Calu3 (cell line): ENCODE data around the gene TMEM217. TPM values are rescaled to one million over a fixed set of nuclear protein-coding genes. Genes with fewer than 3 reads are reported as not detected.

Experiments used
- BruUV-seq: library from RNA; stranded (reverse); fragments of 400-500 nt; replicated peaks from 2 replicates; lab custom pipeline; 2021; lab: Mats Ljungman, UMichigan
- CTCF ChIA-PET: fragments of 300-600 bp; sonication (Branson Sonifier 250); formaldehyde crosslinking; loops from one replicate; lab custom pipeline; 2022; ENCODE audit warnings: antibody characterized with exemption; lab: Charles Lee
- DNase-seq: peaks from one replicate; pipeline ENCODE4 v3.0.0; 2022
- H3K27ac Mint-ChIP-seq: one replicate; pipeline ENCODE4 v1.8.0; 2022; ENCODE audit warnings: mixed read lengths; ENCODE audit not compliant: unreplicated experiment
- H3K27me3 Mint-ChIP-seq: one replicate; pipeline ENCODE4 v1.8.0; 2022; ENCODE audit warnings: mixed read lengths; ENCODE audit not compliant: unreplicated experiment
- H3K36me3 Mint-ChIP-seq: one replicate; pipeline ENCODE4 v1.8.0; 2022; ENCODE audit warnings: mild to moderate bottlenecking, moderate library complexity, mixed read lengths; ENCODE audit not compliant: insufficient read depth, unreplicated experiment
- H3K4me1 Mint-ChIP-seq: one replicate; pipeline ENCODE4 v1.8.0; 2022; ENCODE audit warnings: mild to moderate bottlenecking, low read depth, mixed read lengths; ENCODE audit not compliant: unreplicated experiment
- H3K4me3 Mint-ChIP-seq: one replicate; pipeline ENCODE4 v1.8.0; 2022; ENCODE audit warnings: mild to moderate bottlenecking, low read depth, moderate library complexity, mixed read lengths; ENCODE audit not compliant: unreplicated experiment
- H3K9me3 Mint-ChIP-seq: one replicate; pipeline ENCODE4 v1.8.0; 2022; ENCODE audit warnings: low read depth, mixed read lengths; ENCODE audit not compliant: unreplicated experiment
- CTCF ChIP-seq: fragments of 200-600 bp; IDR thresholded peaks from one replicate; pipeline ENCODE4 v1.8.0; 2022; ENCODE audit warnings: antibody characterized with exemption; ENCODE audit not compliant: unreplicated experiment
- intact Hi-C: fragments of 100-400 bp; cut with micrococcal nuclease; formaldehyde crosslinking; loops from one replicate; pipeline ENCODE4 v1.10.0; 2022; ENCODE audit not compliant: unreplicated experiment
- total RNA-seq: library from RNA; stranded (reverse); gene quantifications from 2 replicates; pipeline ENCODE4 v1.2.3, GENCODE V29; 2022

TMEM217 gene
- total RNA-seq, 1 experiment from 2014 or later = 0.99 TPM

GRCh38 chr6:37272834-37273566 lies 15.1 kb upstream of the TMEM217 start:
- CTCF ChIA-PET = interaction anchor here (1.0 kb wide), 1 partner anchor 42 kb away, joined by 6 read pairs; no protein-coding TSS in a partner anchor

GRCh38 chr6:37269105-37269504 lies 11.2 kb upstream of the TMEM217 start:
- CTCF ChIA-PET = no interaction called here
- H3K27me3 Mint-ChIP-seq = no peaks in the 10 kb centered on the region
- no peak for TF ChIP-seq CTCF
- H3K9me3 Mint-ChIP-seq = no peaks in the 10 kb centered on the region
- no peak overlapping the region for H3K27ac Mint-ChIP-seq
- intact Hi-C loops = no loop called here
- peaks cover 5% of the 10 kb centered on the region for H3K36me3 Mint-ChIP-seq
- H3K4me1 Mint-ChIP-seq = no peaks in the 10 kb centered on the region
- DNase-seq = no peak
- H3K4me3 Mint-ChIP-seq = no peak overlapping the region
- no TSS peak for BruUV-seq

More at GRCh38 chr6:37272834-37273566, 15.1 kb upstream of the TMEM217 start:
- no peak overlapping the region for H3K4me3 Mint-ChIP-seq
- no peak for TF ChIP-seq CTCF
- no TSS peak for BruUV-seq
- intact Hi-C loops = no loop called here
- H3K27ac Mint-ChIP-seq = no peak overlapping the region
- peaks cover 26% of the 10 kb centered on the region for H3K4me1 Mint-ChIP-seq
- peaks cover 12% of the 10 kb centered on the region for H3K36me3 Mint-ChIP-seq
- no peaks in the 10 kb centered on the region for H3K27me3 Mint-ChIP-seq
- DNase-seq = no peak
- no peaks in the 10 kb centered on the region for H3K9me3 Mint-ChIP-seq

GRCh38 chr6:37265860-37266259 lies 7.9 kb upstream of the TMEM217 start:
- Mint-ChIP-seq H3K27ac (no peak overlapping the region), H3K4me1 (no peaks in the 10 kb centered on the region), H3K36me3 (no peaks in the 10 kb centered on the region), H3K27me3 (no peaks in the 10 kb centered on the region), H3K9me3 (no peaks in the 10 kb centered on the region), H3K4me3 (no peak overlapping the region)
- TF ChIP-seq CTCF = no peak
- no peak for DNase-seq
- no TSS peak for BruUV-seq
- intact Hi-C loops = no loop called here
- CTCF ChIA-PET = no interaction called here

GRCh38 chr6:37265001-37265400 lies 7.1 kb upstream of the TMEM217 start:
- H3K27me3 Mint-ChIP-seq = no peaks in the 10 kb centered on the region
- no peak for TF ChIP-seq CTCF
- H3K4me3 Mint-ChIP-seq = no peak overlapping the region
- CTCF ChIA-PET = no interaction called here
- no peak for DNase-seq
- no peak overlapping the region for H3K27ac Mint-ChIP-seq
- no TSS peak for BruUV-seq
- intact Hi-C loops = no loop called here
- H3K9me3 Mint-ChIP-seq = no peaks in the 10 kb centered on the region
- H3K4me1 Mint-ChIP-seq = no peaks in the 10 kb centered on the region
- H3K36me3 Mint-ChIP-seq = no peaks in the 10 kb centered on the region
